A549 treated with AZD9567 at 1 μM for 4 hours (cell line): Measurements from ENCODE around the gene TRMT11. TPM values are rescaled to one million over a fixed set of nuclear protein-coding genes. Genes with fewer than 3 reads are reported as not detected.

Source experiments
- total RNA-seq: library from RNA; stranded (reverse); fragments of 200-300 nt; extraction: Qiagen RNA extraction; gene quantifications from 5 replicates; pipeline ENCODE4 v1.2.3, GENCODE V29; 2022; ENCODE audit not compliant: insufficient read depth

The TRMT11 gene
- 9.2 to 24.6 TPM (median 12.3 TPM) in 5 replicates for total RNA-seq

GRCh38 chr6:125986301-125987025 lies at the start of gene TRMT11:
TRMT11 (plus strand) TSS chr6:125986540; CDS start chr6:125986551, 11 bp downstream.

GRCh38 chr6:125956506-125957390 lies 29.6 kb upstream of the TRMT11 start, which contains the start of gene HINT3:
HINT3 (plus strand) TSS chr6:125956770; CDS start chr6:125956978, 208 bp downstream.

Other genes with a start within 250 kb of the TRMT11 start
- 0.06 to 0.09 TPM (median 0.06 TPM) in 4 of 5 replicates, not detected in the other for gene HEY2, start 236.9 kb upstream of the TRMT11 start, total RNA-seq
- 9.5 to 26.6 TPM (median 13.3 TPM) in 5 replicates for gene NCOA7, start 195.6 kb upstream of the TRMT11 start, total RNA-seq
- 5.0 to 6.5 TPM (median 5.1 TPM) in 5 replicates for gene HINT3, start 29.8 kb upstream of the TRMT11 start, total RNA-seq